ENCODE results near the gene CFAP299.

GRCh38 chr4:80903020-80903419 is 567.5 kb downstream of the CFAP299 start:
- TF ChIP-seq CTCF (IDR thresholded peaks at IDR 0.05): no peak
- TF ChIP-seq POLR2A (IDR thresholded peaks at IDR 0.05): no peak
